GM19438 (cell line): ENCODE results near the gene HSPB1.
"Not testable (repeated sequence)": the region's sequence is repeated elsewhere in the genome, so short reads cannot be mapped to it uniquely, and the experiment has no call there.

Source experiments
- ATAC-seq: cut with Tn5 transposase; IDR thresholded peaks from one replicate; pipeline ENCODE4 v1.9.1; 2021; ENCODE audit warnings: low read depth; ENCODE audit not compliant: unreplicated experiment

HSPB1 gene

GRCh38 chr7:76302347-76303201 lies at the start of gene HSPB1:
Gene HSPB1 (plus strand): TSS chr7:76302673. CDS start chr7:76302713, 40 bp downstream.
- peak; percentile 51 for ATAC-seq

- ATAC-seq = no peak
These were observed 47.7 kb upstream of the HSPB1 start for GRCh38 chr7:76254781-76255180.

- ATAC-seq = no peak
These were observed 44.5 kb upstream of the HSPB1 start for GRCh38 chr7:76257973-76258372.

GRCh38 chr7:76259124-76260093 lies 43.1 kb upstream of the HSPB1 start:
- no peak for ATAC-seq

GRCh38 chr7:76260171-76260703 lies 42.2 kb upstream of the HSPB1 start:
- ATAC-seq = no peak

GRCh38 chr7:76261329-76261728 lies 41.1 kb upstream of the HSPB1 start:
- no peak for ATAC-seq

- ATAC-seq = no peak
These were observed 40.5 kb upstream of the HSPB1 start for GRCh38 chr7:76261931-76262330.

- no peak for ATAC-seq
These were observed 39.6 kb upstream of the HSPB1 start for GRCh38 chr7:76262683-76263402.

GRCh38 chr7:76265299-76265698 lies 37.2 kb upstream of the HSPB1 start:
- no peak for ATAC-seq

GRCh38 chr7:76267107-76267893 lies 35.2 kb upstream of the HSPB1 start:
- no peak for ATAC-seq

- no peak for ATAC-seq
These were observed 34.6 kb upstream of the HSPB1 start for GRCh38 chr7:76267894-76268183.

- no peak for ATAC-seq
These were observed 34.1 kb upstream of the HSPB1 start for GRCh38 chr7:76268376-76268775.

GRCh38 chr7:76269895-76270294 lies 32.6 kb upstream of the HSPB1 start:
- ATAC-seq = no peak

GRCh38 chr7:76271384-76271783 lies 31.1 kb upstream of the HSPB1 start:
- not testable (repeated sequence) for ATAC-seq

GRCh38 chr7:76272142-76272541 lies 30.3 kb upstream of the HSPB1 start:
- ATAC-seq = no peak

GRCh38 chr7:76272851-76273497 lies 29.5 kb upstream of the HSPB1 start:
- ATAC-seq = no peak

GRCh38 chr7:76273503-76273902 lies 29.0 kb upstream of the HSPB1 start:
- ATAC-seq = no peak

- no peak for ATAC-seq
These were observed 23.9 kb upstream of the HSPB1 start for GRCh38 chr7:76278540-76278939.

GRCh38 chr7:76280408-76280807 lies 22.1 kb upstream of the HSPB1 start:
- ATAC-seq = no peak
